Endodermal cell (in vitro differentiated cells): Measurements from ENCODE around the gene TAGLN3. TPM values are rescaled to one million over a fixed set of nuclear protein-coding genes. Genes with fewer than 3 reads are reported as not detected.

Experiments used
- DNase-seq: peaks from one replicate; pipeline ENCODE4 v3.0.0-alpha.2; 2017
- H3K27ac ChIP-seq: 2 replicates; pipeline ENCODE4 v1.5.1; 2013; ENCODE audit warnings: mild to moderate bottlenecking, low read depth, low read length, moderate library complexity
- H3K27me3 ChIP-seq: 2 replicates; pipeline ENCODE4 v1.6.1; 2013; ENCODE audit warnings: mild to moderate bottlenecking, low read length, moderate library complexity; ENCODE audit not compliant: insufficient read depth, control insufficient read depth, poor library complexity, severe bottlenecking
- H3K36me3 ChIP-seq: 2 replicates; pipeline ENCODE4 v1.7.0; 2013; ENCODE audit warnings: mild to moderate bottlenecking, low read length, moderate library complexity; ENCODE audit not compliant: control insufficient read depth, insufficient read depth
- H3K4me1 ChIP-seq: one replicate; pipeline ENCODE4 v1.7.0; 2013; ENCODE audit warnings: low read length; ENCODE audit not compliant: control insufficient read depth, insufficient read depth
- H3K4me3 ChIP-seq: 2 replicates; pipeline ENCODE4 v1.5.1; 2013; ENCODE audit warnings: mild to moderate bottlenecking, low read length, moderate library complexity
- H3K9ac ChIP-seq: 2 replicates; pipeline ENCODE4 v1.6.1; 2013; ENCODE audit warnings: mild to moderate bottlenecking, low read length, moderate library complexity; ENCODE audit not compliant: poor library complexity, severe bottlenecking; ENCODE audit errors: extremely low read depth
- H3K9me3 ChIP-seq: 2 replicates; pipeline ENCODE4 v1.6.1; 2013; ENCODE audit warnings: mild to moderate bottlenecking, low read length, moderate library complexity; ENCODE audit not compliant: control insufficient read depth
- H3K27ac Mint-ChIP-seq: 2 replicates; pipeline ENCODE4 v1.8.0; 2020; ENCODE audit warnings: mixed read lengths
- H3K27me3 Mint-ChIP-seq: 2 replicates; pipeline ENCODE4 v1.8.0; 2021; ENCODE audit warnings: mild to moderate bottlenecking, mixed read lengths; ENCODE audit not compliant: insufficient read depth
- H3K36me3 Mint-ChIP-seq: 2 replicates; pipeline ENCODE4 v1.8.0; 2020; ENCODE audit warnings: low read depth, mixed read lengths
- H3K4me1 Mint-ChIP-seq: 2 replicates; pipeline ENCODE4 v1.8.0; 2020; ENCODE audit warnings: mixed read lengths
- H3K4me3 Mint-ChIP-seq: 2 replicates; pipeline ENCODE4 v1.8.0; 2020; ENCODE audit warnings: mild to moderate bottlenecking, moderate library complexity, mixed read lengths
- H3K9me3 Mint-ChIP-seq: 2 replicates; pipeline ENCODE4 v1.8.0; 2020; ENCODE audit warnings: mild to moderate bottlenecking, mixed read lengths
- CTCF ChIP-seq: fragments of 200-600 bp; sonication (generic); conservative IDR thresholded peaks from 2 replicates; pipeline ENCODE4 v1.5.0; 2021; ENCODE audit warnings: antibody characterized with exemption, mild to moderate bottlenecking
- WGBS, 2 experiments: methylation state at CpG; one replicate each; pipeline versions ENCODE4 v1.1.5 to v1.1.7; 2013; ENCODE audit warnings: missing lambda C conversion rate in 2 of 2, mixed read lengths in 1 of 2; ENCODE audit not compliant: insufficient coverage in 1 of 2, insufficient read length in 1 of 2; 5-methylcytosine and 5-hydroxymethylcytosine counted together
- total RNA-seq, 2 donors: library from RNA; stranded (reverse); fragmentation: NEBNext Ultra II Directional in 1 of 2; extraction: Animal tissue kit (Norgen Biotek cat#: 25700) in 1 of 2; gene quantifications; 2 replicates in 1 of 2; 3 replicates in 1 of 2; pipeline ENCODE4 v1.2.1, GENCODE V29; 2021

The TAGLN3 gene
- total RNA-seq, 2 donors from 2014 or later, result 1.4 to 3.7 TPM

GRCh38 chr3:112010636-112011035 is 11.9 kb downstream of the TAGLN3 start:
- DNase-seq, result no peak
- no peaks in the 10 kb centered on the region for H3K36me3 ChIP-seq
- H3K4me3 ChIP-seq, result no peak overlapping the region
- Mint-ChIP-seq H3K27me3 (no peaks in the 10 kb centered on the region), H3K27ac (no peak overlapping the region), H3K9me3 (no peaks in the 10 kb centered on the region), H3K36me3 (no peaks in the 10 kb centered on the region), H3K4me3 (no peak overlapping the region), H3K4me1 (peaks cover 5% of the 10 kb centered on the region)
- no peak for TF ChIP-seq CTCF
- 80 to 83% methylated on average over 1 to 3 of the region's 3 CpGs for WGBS, 2 experiments
- H3K9me3 ChIP-seq, result no peaks in the 10 kb centered on the region
- H3K4me1 ChIP-seq, result no peaks in the 10 kb centered on the region
- H3K27ac ChIP-seq, result no peak overlapping the region
- H3K9ac ChIP-seq, result no peak overlapping the region
- H3K27me3 ChIP-seq, result no peaks in the 10 kb centered on the region

- no peaks in the 10 kb centered on the region for H3K9me3 Mint-ChIP-seq
- no peak overlapping the region for H3K4me3 ChIP-seq
- 83 to 97% methylated on average over 4 to 6 of the region's 6 CpGs for WGBS, 2 experiments
- H3K4me3 Mint-ChIP-seq, result no peak overlapping the region
- H3K9ac ChIP-seq, result no peak overlapping the region
- no peak for DNase-seq
- H3K4me1 Mint-ChIP-seq, result peaks cover 7% of the 10 kb centered on the region
- no peaks in the 10 kb centered on the region for H3K9me3 ChIP-seq
- H3K27me3 Mint-ChIP-seq, result no peaks in the 10 kb centered on the region
- no peaks in the 10 kb centered on the region for H3K4me1 ChIP-seq
- H3K36me3 ChIP-seq, result no peaks in the 10 kb centered on the region
- no peaks in the 10 kb centered on the region for H3K27me3 ChIP-seq
- H3K27ac Mint-ChIP-seq, result no peak overlapping the region
- H3K36me3 Mint-ChIP-seq, result no peaks in the 10 kb centered on the region
- peak overlapping the region; percentile 29 for H3K27ac ChIP-seq
- TF ChIP-seq CTCF, result no peak
Observed at GRCh38 chr3:112011376-112011940, 12.7 kb downstream of the TAGLN3 start.

GRCh38 chr3:112012205-112012992 is 13.7 kb downstream of the TAGLN3 start:
- H3K36me3 Mint-ChIP-seq, result no peaks in the 10 kb centered on the region
- Histone ChIP-seq H3K9ac (no peak overlapping the region), H3K27me3 (no peaks in the 10 kb centered on the region), H3K9me3 (no peaks in the 10 kb centered on the region), H3K27ac (peak overlapping the region; percentile 67), H3K4me1 (no peaks in the 10 kb centered on the region), H3K36me3 (no peaks in the 10 kb centered on the region), H3K4me3 (no peak overlapping the region)
- H3K27ac Mint-ChIP-seq, result no peak overlapping the region
- no peak for DNase-seq
- H3K27me3 Mint-ChIP-seq, result no peaks in the 10 kb centered on the region
- 94 to 96% methylated on average over 3 to 6 of the region's 6 CpGs for WGBS, 2 experiments
- no peaks in the 10 kb centered on the region for H3K9me3 Mint-ChIP-seq
- H3K4me3 Mint-ChIP-seq, result no peak overlapping the region
- no peak for TF ChIP-seq CTCF
- peaks cover 6% of the 10 kb centered on the region for H3K4me1 Mint-ChIP-seq
